Right atrium auricular region (tissue), 2 donors: ENCODE results near the gene TCF12. TPM values are rescaled to one million over a fixed set of nuclear protein-coding genes. Genes with fewer than 3 reads are reported as not detected.

ENCODE experiments used
- DNase-seq: peaks from one replicate; pipeline ENCODE4 v3.0.0-alpha.2; 2019; ENCODE audit warnings: low spot score
- H3K27ac ChIP-seq, 2 donors: fragments of 200-600 bp; sonication (generic); 1 replicate in 1 of 2; 2 replicates in 1 of 2; pipeline ENCODE4 v1.5.1; 2016 to 2019
- H3K27me3 ChIP-seq, 2 donors: fragments of 200-600 bp; sonication (generic); one replicate each; pipeline versions ENCODE4 v1.5.1 to v1.6.0; 2017 to 2019
- H3K36me3 ChIP-seq: fragments of 200-600 bp; sonication (generic); one replicate; pipeline ENCODE4 v1.5.1; 2016
- H3K4me1 ChIP-seq, 2 donors: fragments of 200-600 bp; sonication (generic); one replicate each; pipeline versions ENCODE4 v1.5.1 to v1.6.0; 2017 to 2019
- H3K4me3 ChIP-seq, 2 donors: fragments of 200-600 bp; sonication (generic); 1 replicate in 1 of 2; 2 replicates in 1 of 2; pipeline ENCODE4 v1.5.1; 2017 to 2019; ENCODE audit warnings: mild to moderate bottlenecking in 1 of 2, moderate library complexity in 1 of 2
- H3K9me3 ChIP-seq, 2 donors: fragments of 200-600 bp; sonication (generic); one replicate each; pipeline ENCODE4 v1.5.1; 2019
- CTCF ChIP-seq, 2 donors: fragments of 200-600 bp; sonication (generic); IDR thresholded peaks; one replicate each; pipeline ENCODE4 v1.5.1; 2019; ENCODE audit warnings: antibody characterized with exemption in 2 of 2
- total RNA-seq, 2 donors: library from RNA; depleted of rRNA; stranded (reverse); fragments of >200 nt; gene quantifications; one replicate each; pipeline ENCODE4 v1.1.0, GENCODE V29; 2016

Gene TCF12
- total RNA-seq, 2 donors from 2014 or later = 35.2 to 40.0 TPM

- H3K4me1 ChIP-seq = peaks cover 0 to 23% of the 10 kb centered on the region in 2 donors
- H3K27ac ChIP-seq = no peak overlapping the region
- no peaks in the 10 kb centered on the region for H3K36me3 ChIP-seq
- no peak for DNase-seq
- H3K4me3 ChIP-seq = no peak overlapping the region
- no peaks in the 10 kb centered on the region for H3K27me3 ChIP-seq
- no peaks in the 10 kb centered on the region for H3K9me3 ChIP-seq
- no peak for TF ChIP-seq CTCF (IDR thresholded peaks at IDR 0.05)
Observed at GRCh38 chr15:57335293-57335715, 416.9 kb downstream of the TCF12 start.

GRCh38 chr15:57335719-57336118 lies 417.3 kb downstream of the TCF12 start:
- H3K27me3 ChIP-seq = no peaks in the 10 kb centered on the region
- no peaks in the 10 kb centered on the region for H3K36me3 ChIP-seq
- DNase-seq = no peak
- peaks cover 0 to 23% of the 10 kb centered on the region in 2 donors for H3K4me1 ChIP-seq
- no peak for TF ChIP-seq CTCF (IDR thresholded peaks at IDR 0.05)
- H3K27ac ChIP-seq = no peak overlapping the region
- no peaks in the 10 kb centered on the region for H3K9me3 ChIP-seq
- H3K4me3 ChIP-seq = no peak overlapping the region

GRCh38 chr15:57337868-57338411 lies 419.5 kb downstream of the TCF12 start:
- H3K4me3 ChIP-seq = no peak overlapping the region
- no peaks in the 10 kb centered on the region for H3K9me3 ChIP-seq
- H3K27me3 ChIP-seq = no peaks in the 10 kb centered on the region
- H3K27ac ChIP-seq = peak overlapping the region; percentile 51 to 73
- peaks cover 0 to 28% of the 10 kb centered on the region in 2 donors for H3K4me1 ChIP-seq
- H3K36me3 ChIP-seq = no peaks in the 10 kb centered on the region
- peak; percentile 85 for DNase-seq
- TF ChIP-seq CTCF (IDR thresholded peaks at IDR 0.05) = peak in 1 of 2 donors; percentile 26

GRCh38 chr15:57339321-57339720 lies 420.9 kb downstream of the TCF12 start:
- Histone ChIP-seq H3K27ac (no peak overlapping the region), H3K36me3 (no peaks in the 10 kb centered on the region), H3K4me1 (peaks cover 0 to 28% of the 10 kb centered on the region in 2 donors), H3K27me3 (no peaks in the 10 kb centered on the region), H3K9me3 (no peaks in the 10 kb centered on the region), H3K4me3 (no peak overlapping the region)
- no peak for DNase-seq
- no peak for TF ChIP-seq CTCF (IDR thresholded peaks at IDR 0.05)

Other genes starting within 250 kb of the TCF12 start
- gene ZNF280D, start 185.1 kb upstream of the TCF12 start, total RNA-seq = 10 to 100 TPM; 18.4 to 20.2 TPM